Sigmoid colon (tissue), 4 donors: ENCODE results near the gene FILIP1L.

Experiments used
- POLR2A ChIP-seq, 2 donors: fragments of 450-650 bp; IDR thresholded peaks; one replicate each; pipeline ENCODE4 v1.6.1; 2016; ENCODE audit warnings: antibody characterized with exemption in 2 of 2, mild to moderate bottlenecking in 2 of 2, moderate library complexity in 2 of 2
- POLR2AphosphoS5 ChIP-seq, 4 donors: sonication (generic); formaldehyde crosslinking; IDR thresholded peaks; one replicate each; pipeline ENCODE4 v1.6.1; 2017; ENCODE audit warnings: antibody characterized with exemption in 4 of 4
- TF ChIP-seq, protein P1 (sequence below), 4 experiments: fragments of 450-650 bp in 3 of 4; fragments of 200-600 bp in 1 of 4; IDR thresholded peaks; one replicate each; pipeline ENCODE4 v1.5.1; 2016 to 2019; ENCODE audit warnings: antibody characterized with exemption in 4 of 4, mild to moderate bottlenecking in 3 of 4, moderate library complexity in 2 of 4

DNA sequence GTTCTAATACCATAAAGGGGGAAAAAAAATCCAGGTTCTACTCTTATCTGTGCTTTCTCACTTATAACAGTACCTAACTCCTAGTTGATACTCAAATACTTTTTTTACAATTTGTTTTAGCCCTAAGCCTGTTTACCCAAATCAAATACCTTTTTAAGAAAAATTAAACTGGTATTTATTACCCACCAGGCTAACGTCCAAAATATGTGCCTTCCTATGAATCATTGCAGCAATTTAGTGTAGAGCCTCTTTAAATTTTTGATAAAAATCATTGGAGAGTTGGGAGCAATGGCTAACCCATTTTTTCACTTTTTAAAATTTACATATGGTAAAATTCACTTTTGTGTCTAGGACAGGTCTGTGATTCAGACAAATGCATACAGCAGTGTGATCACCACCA lies 27.9 kb downstream of the FILIP1L start:
- TF ChIP-seq, protein P1, sequence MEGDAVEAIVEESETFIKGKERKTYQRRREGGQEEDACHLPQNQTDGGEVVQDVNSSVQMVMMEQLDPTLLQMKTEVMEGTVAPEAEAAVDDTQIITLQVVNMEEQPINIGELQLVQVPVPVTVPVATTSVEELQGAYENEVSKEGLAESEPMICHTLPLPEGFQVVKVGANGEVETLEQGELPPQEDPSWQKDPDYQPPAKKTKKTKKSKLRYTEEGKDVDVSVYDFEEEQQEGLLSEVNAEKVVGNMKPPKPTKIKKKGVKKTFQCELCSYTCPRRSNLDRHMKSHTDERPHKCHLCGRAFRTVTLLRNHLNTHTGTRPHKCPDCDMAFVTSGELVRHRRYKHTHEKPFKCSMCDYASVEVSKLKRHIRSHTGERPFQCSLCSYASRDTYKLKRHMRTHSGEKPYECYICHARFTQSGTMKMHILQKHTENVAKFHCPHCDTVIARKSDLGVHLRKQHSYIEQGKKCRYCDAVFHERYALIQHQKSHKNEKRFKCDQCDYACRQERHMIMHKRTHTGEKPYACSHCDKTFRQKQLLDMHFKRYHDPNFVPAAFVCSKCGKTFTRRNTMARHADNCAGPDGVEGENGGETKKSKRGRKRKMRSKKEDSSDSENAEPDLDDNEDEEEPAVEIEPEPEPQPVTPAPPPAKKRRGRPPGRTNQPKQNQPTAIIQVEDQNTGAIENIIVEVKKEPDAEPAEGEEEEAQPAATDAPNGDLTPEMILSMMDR (IDR thresholded peaks at IDR 0.05): no peak
- TF ChIP-seq POLR2A (IDR thresholded peaks at IDR 0.05) (no peak), POLR2AphosphoS5 (IDR thresholded peaks at IDR 0.05) (no peak)
